GM23338 (cell line): ENCODE data around the gene CLNK. TPM values are rescaled to one million over a fixed set of nuclear protein-coding genes. Genes with fewer than 3 reads are reported as not detected.

Source experiments
- ATAC-seq: fragments of 200-7000 bp; cut with Tn5 transposase; 3 replicates; pipeline ENCODE4 v1.9.1; 2020
- DNase-seq: peaks from one replicate; pipeline ENCODE4 v3.0.0-alpha.2; 2015; ENCODE audit warnings: low spot score
- H2AFZ ChIP-seq: fragments of 200-600 bp; sonication (generic); 2 replicates; pipeline ENCODE4 v1.8.0; 2016; ENCODE audit warnings: antibody characterized with exemption, mild to moderate bottlenecking, moderate library complexity
- H3F3A ChIP-seq: fragments of 200-600 bp; sonication (generic); replicated peaks from 2 replicates; pipeline ENCODE4 v1.8.0; 2017; ENCODE audit warnings: antibody characterized with exemption, mixed run types, low read depth
- H3K27ac ChIP-seq: fragments of 200-600 bp; sonication (generic); 2 replicates; pipeline ENCODE4 v1.6.1; 2016; ENCODE audit warnings: low read depth
- H3K27me3 ChIP-seq: fragments of 200-600 bp; sonication (generic); 2 replicates; pipeline ENCODE4 v1.8.0; 2016; ENCODE audit warnings: mild to moderate bottlenecking, mixed run types, moderate library complexity; ENCODE audit not compliant: insufficient read depth
- H3K36me3 ChIP-seq: fragments of 200-600 bp; sonication (generic); 2 replicates; pipeline ENCODE4 v1.8.0; 2016; ENCODE audit warnings: mild to moderate bottlenecking; ENCODE audit not compliant: insufficient read depth
- H3K4me1 ChIP-seq: fragments of 200-600 bp; sonication (generic); 2 replicates; pipeline ENCODE4 v1.8.0; 2016; ENCODE audit warnings: mild to moderate bottlenecking, moderate library complexity; ENCODE audit not compliant: insufficient read depth
- H3K4me2 ChIP-seq: fragments of 200-600 bp; sonication (generic); 2 replicates; pipeline ENCODE4 v1.7.1; 2017; ENCODE audit warnings: mixed run types
- H3K4me3 ChIP-seq: fragments of 200-600 bp; sonication (generic); 2 replicates; pipeline ENCODE4 v1.6.1; 2016; ENCODE audit warnings: mixed run types
- H3K79me2 ChIP-seq: fragments of 200-600 bp; sonication (generic); replicated peaks from 2 replicates; pipeline ENCODE4 v1.8.0; 2017; ENCODE audit warnings: mild to moderate bottlenecking; ENCODE audit not compliant: insufficient read depth
- H3K9me2 ChIP-seq: fragments of 200-600 bp; sonication (generic); 2 replicates; pipeline ENCODE4 v1.8.0; 2017; ENCODE audit not compliant: insufficient read depth
- H4K20me1 ChIP-seq: fragments of 200-600 bp; sonication (generic); replicated peaks from 2 replicates; pipeline ENCODE4 v1.8.0; 2017; ENCODE audit warnings: mild to moderate bottlenecking; ENCODE audit not compliant: insufficient read depth
- H3K27ac Mint-ChIP-seq: 2 replicates; pipeline ENCODE4 v1.8.0; 2020; ENCODE audit warnings: inconsistent platforms, mild to moderate bottlenecking, moderate library complexity, mixed read lengths
- H3K27me3 Mint-ChIP-seq: 3 replicates; pipeline ENCODE4 v1.8.0; 2022; ENCODE audit warnings: low read depth, mild to moderate bottlenecking, moderate library complexity, mixed read lengths, inconsistent platforms; ENCODE audit not compliant: insufficient read depth, poor library complexity
- H3K36me3 Mint-ChIP-seq: 3 replicates; pipeline ENCODE4 v1.8.0; 2021; ENCODE audit warnings: low read depth, mild to moderate bottlenecking, inconsistent platforms, moderate library complexity, mixed read lengths
- H3K4me1 Mint-ChIP-seq: 3 replicates; pipeline ENCODE4 v1.8.0; 2020; ENCODE audit warnings: mild to moderate bottlenecking, inconsistent platforms, mixed read lengths
- H3K4me3 Mint-ChIP-seq: 3 replicates; pipeline ENCODE4 v1.8.0; 2021; ENCODE audit warnings: moderate library complexity, mild to moderate bottlenecking, inconsistent platforms, mixed read lengths
- H3K9me3 Mint-ChIP-seq: 3 replicates; pipeline ENCODE4 v1.8.0; 2020; ENCODE audit warnings: moderate library complexity, mild to moderate bottlenecking, inconsistent platforms, mixed read lengths
- EZH2 ChIP-seq: fragments of 200-600 bp; sonication (generic); IDR thresholded peaks from one replicate; pipeline ENCODE4 v1.8.0; 2017; ENCODE audit warnings: antibody characterized with exemption, mild to moderate bottlenecking, low read depth; ENCODE audit not compliant: unreplicated experiment
- EZH2phosphoT487 ChIP-seq: fragments of 200-600 bp; sonication (generic); IDR thresholded peaks from one replicate; pipeline ENCODE4 v1.8.1; 2018; ENCODE audit warnings: antibody characterized with exemption; ENCODE audit not compliant: unreplicated experiment
- ZNF114 ChIP-seq: fragments of 250-450 bp; sonication (Bioruptor Pico); IDR thresholded peaks from 2 replicates; pipeline ENCODE4 v1.5.0; 2020; ENCODE audit warnings: mild to moderate bottlenecking, moderate library complexity
- polyA plus RNA-seq: library from polyadenylated mRNA; unstranded; fragments of >200 nt; fragmentation: Nextera tagmentation; extraction: Ambion mirVana; gene quantifications from 2 replicates; pipeline ENCODE4 v1.2.1, GENCODE V29; 2016
- total RNA-seq: library from RNA; depleted of rRNA; stranded (reverse); fragments of >200 nt; shearing (Covaris generic); gene quantifications from 2 replicates; pipeline ENCODE4 v1.2.3, GENCODE V29; 2014
- TF ChIP-seq, protein P1 (sequence below): fragments of 250-450 bp; sonication (Bioruptor Pico); IDR thresholded peaks from 2 replicates; pipeline ENCODE4 v1.5.0; 2020; ENCODE audit warnings: mild to moderate bottlenecking, moderate library complexity
- TF ChIP-seq, protein P2 (sequence below): IDR thresholded peaks from 2 replicates; pipeline ENCODE4 v1.6.1; 2016; ENCODE audit warnings: antibody characterized with exemption

CLNK gene
- total and polyA plus RNA-seq, 2 experiments from 2014 or later = not detected

DNA sequence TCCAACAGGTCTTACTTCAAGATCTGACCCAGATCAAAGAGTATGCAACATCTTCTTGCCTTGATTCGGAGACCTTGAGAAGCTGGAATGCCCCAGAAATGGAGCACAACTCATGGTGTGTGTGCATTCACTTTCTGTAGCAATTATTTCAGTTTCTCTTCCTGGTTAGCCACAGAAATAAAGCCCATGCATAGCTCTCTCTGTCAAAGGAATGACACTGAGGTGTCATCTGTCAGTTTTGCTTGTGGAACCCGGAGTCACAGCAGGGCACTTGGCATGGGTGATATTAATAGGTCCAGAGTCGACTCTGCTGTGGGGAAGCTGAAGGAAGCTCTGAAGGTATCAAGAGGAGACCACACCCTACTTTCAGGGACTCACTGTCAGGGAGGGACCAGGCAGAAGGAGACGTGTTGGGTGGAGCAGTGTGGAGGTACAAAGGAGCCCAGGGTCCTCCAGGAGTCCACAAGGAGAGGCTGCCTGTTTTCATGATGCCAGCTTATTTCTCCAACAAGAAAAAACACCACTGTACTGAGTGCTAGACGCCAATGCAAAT lies 10.7 kb downstream of the CLNK start:
- Mint-ChIP-seq H3K9me3 (no peaks in the 10 kb centered on the region; the same call in 2 of the 3 replicates), H3K27me3 (no peaks in the 10 kb centered on the region), H3K27ac (no peak overlapping the region), H3K4me3 (no peak overlapping the region), H3K4me1 (no peaks in the 10 kb centered on the region), H3K36me3 (no peaks in the 10 kb centered on the region)
- Histone ChIP-seq H3K4me2 (no peak overlapping the region), H3K36me3 (no peaks in the 10 kb centered on the region), H3K9me2 (no peaks in the 10 kb centered on the region), H3K4me1 (no peaks in the 10 kb centered on the region), H2AFZ (no peak overlapping the region), H3K27ac (no peak overlapping the region), H4K20me1 (no peaks in the 10 kb centered on the region), H3K27me3 (no peaks in the 10 kb centered on the region), H3F3A (no peaks in the 10 kb centered on the region), H3K4me3 (no peak overlapping the region), H3K79me2 (no peaks in the 10 kb centered on the region)
- ATAC-seq (no peak), DNase-seq (no peak)
- TF ChIP-seq, protein P1, sequence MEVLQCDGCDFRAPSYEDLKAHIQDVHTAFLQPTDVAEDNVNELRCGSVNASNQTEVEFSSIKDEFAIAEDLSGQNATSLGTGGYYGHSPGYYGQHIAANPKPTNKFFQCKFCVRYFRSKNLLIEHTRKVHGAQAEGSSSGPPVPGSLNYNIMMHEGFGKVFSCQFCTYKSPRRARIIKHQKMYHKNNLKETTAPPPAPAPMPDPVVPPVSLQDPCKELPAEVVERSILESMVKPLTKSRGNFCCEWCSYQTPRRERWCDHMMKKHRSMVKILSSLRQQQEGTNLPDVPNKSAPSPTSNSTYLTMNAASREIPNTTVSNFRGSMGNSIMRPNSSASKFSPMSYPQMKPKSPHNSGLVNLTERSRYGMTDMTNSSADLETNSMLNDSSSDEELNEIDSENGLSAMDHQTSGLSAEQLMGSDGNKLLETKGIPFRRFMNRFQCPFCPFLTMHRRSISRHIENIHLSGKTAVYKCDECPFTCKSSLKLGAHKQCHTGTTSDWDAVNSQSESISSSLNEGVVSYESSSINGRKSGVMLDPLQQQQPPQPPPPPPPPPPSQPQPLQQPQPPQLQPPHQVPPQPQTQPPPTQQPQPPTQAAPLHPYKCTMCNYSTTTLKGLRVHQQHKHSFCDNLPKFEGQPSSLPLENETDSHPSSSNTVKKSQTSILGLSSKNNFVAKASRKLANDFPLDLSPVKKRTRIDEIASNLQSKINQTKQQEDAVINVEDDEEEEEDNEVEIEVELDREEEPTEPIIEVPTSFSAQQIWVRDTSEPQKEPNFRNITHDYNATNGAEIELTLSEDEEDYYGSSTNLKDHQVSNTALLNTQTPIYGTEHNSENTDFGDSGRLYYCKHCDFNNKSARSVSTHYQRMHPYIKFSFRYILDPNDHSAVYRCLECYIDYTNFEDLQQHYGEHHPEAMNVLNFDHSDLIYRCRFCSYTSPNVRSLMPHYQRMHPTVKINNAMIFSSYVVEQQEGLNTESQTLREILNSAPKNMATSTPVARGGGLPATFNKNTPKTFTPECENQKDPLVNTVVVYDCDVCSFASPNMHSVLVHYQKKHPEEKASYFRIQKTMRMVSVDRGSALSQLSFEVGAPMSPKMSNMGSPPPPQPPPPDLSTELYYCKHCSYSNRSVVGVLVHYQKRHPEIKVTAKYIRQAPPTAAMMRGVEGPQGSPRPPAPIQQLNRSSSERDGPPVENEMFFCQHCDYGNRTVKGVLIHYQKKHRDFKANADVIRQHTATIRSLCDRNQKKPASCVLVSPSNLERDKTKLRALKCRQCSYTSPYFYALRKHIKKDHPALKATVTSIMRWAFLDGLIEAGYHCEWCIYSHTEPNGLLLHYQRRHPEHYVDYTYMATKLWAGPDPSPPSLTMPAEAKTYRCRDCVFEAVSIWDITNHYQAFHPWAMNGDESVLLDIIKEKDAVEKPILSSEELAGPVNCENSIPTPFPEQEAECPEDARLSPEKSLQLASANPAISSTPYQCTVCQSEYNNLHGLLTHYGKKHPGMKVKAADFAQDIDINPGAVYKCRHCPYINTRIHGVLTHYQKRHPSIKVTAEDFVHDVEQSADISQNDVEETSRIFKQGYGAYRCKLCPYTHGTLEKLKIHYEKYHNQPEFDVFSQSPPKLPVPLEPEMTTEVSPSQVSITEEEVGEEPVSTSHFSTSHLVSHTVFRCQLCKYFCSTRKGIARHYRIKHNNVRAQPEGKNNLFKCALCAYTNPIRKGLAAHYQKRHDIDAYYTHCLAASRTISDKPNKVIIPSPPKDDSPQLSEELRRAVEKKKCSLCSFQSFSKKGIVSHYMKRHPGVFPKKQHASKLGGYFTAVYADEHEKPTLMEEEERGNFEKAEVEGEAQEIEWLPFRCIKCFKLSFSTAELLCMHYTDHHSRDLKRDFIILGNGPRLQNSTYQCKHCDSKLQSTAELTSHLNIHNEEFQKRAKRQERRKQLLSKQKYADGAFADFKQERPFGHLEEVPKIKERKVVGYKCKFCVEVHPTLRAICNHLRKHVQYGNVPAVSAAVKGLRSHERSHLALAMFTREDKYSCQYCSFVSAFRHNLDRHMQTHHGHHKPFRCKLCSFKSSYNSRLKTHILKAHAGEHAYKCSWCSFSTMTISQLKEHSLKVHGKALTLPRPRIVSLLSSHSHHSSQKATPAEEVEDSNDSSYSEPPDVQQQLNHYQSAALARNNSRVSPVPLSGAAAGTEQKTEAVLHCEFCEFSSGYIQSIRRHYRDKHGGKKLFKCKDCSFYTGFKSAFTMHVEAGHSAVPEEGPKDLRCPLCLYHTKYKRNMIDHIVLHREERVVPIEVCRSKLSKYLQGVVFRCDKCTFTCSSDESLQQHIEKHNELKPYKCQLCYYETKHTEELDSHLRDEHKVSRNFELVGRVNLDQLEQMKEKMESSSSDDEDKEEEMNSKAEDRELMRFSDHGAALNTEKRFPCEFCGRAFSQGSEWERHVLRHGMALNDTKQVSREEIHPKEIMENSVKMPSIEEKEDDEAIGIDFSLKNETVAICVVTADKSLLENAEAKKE = no peak
- no peak for TF ChIP-seq EZH2
- TF ChIP-seq ZNF114 = no peak

DNA sequence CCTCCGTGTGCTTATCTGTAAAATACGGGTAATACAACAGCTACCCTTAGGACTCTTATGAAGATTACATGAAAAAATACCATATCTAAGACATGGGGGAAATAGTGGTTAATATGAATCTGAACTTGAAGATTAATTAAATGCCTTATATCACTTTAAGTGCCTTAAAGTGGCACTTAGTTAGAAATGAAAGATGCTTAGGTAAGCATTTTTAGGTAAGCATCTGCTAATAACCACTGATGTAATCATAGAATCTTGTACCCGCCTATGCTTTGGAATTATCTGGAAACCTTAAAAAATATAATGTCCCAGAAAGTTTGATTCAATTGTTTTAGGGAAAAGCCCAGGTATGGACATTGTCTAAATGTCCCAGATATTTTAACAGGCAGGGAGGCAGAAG lies 12.2 kb downstream of the CLNK start:
- DNase-seq (no peak), ATAC-seq (no peak)
- no peaks in the 10 kb centered on the region for H3K36me3 Mint-ChIP-seq
- no peak overlapping the region for H3K4me3 Mint-ChIP-seq
- H3K36me3 ChIP-seq = no peaks in the 10 kb centered on the region
- no peaks in the 10 kb centered on the region for H3K27me3 Mint-ChIP-seq
- no peaks in the 10 kb centered on the region for H3F3A ChIP-seq
- no peaks in the 10 kb centered on the region for H3K4me1 Mint-ChIP-seq
- H3K27ac Mint-ChIP-seq = no peak overlapping the region
- H3K4me2 ChIP-seq = no peak overlapping the region
- H3K4me3 ChIP-seq = no peak overlapping the region
- no peaks in the 10 kb centered on the region for H4K20me1 ChIP-seq
- no peaks in the 10 kb centered on the region for H3K9me2 ChIP-seq
- H3K4me1 ChIP-seq = no peaks in the 10 kb centered on the region
- H3K79me2 ChIP-seq = no peaks in the 10 kb centered on the region
- H3K9me3 Mint-ChIP-seq = no peaks in the 10 kb centered on the region
- H2AFZ ChIP-seq = 0 out of 2 replicates have a peak overlapping the region, but pooled peaks have one; percentile 38
- H3K27ac ChIP-seq = no peak overlapping the region
- no peaks in the 10 kb centered on the region for H3K27me3 ChIP-seq
- TF ChIP-seq, protein P1 = no peak
- TF ChIP-seq, protein P2, sequence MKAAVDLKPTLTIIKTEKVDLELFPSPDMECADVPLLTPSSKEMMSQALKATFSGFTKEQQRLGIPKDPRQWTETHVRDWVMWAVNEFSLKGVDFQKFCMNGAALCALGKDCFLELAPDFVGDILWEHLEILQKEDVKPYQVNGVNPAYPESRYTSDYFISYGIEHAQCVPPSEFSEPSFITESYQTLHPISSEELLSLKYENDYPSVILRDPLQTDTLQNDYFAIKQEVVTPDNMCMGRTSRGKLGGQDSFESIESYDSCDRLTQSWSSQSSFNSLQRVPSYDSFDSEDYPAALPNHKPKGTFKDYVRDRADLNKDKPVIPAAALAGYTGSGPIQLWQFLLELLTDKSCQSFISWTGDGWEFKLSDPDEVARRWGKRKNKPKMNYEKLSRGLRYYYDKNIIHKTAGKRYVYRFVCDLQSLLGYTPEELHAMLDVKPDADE = no peak
- no peak for TF ChIP-seq EZH2phosphoT487
